Stomach (tissue), 9 donors: ENCODE results near the gene COL6A3. TPM values are rescaled to one million over a fixed set of nuclear protein-coding genes. Genes with fewer than 3 reads are reported as not detected.
"Not testable (repeated sequence)": the region's sequence is repeated elsewhere in the genome, so short reads cannot be mapped to it uniquely, and the experiment has no call there.

Experiments
- DNase-seq, 2 donors: peaks; one replicate each; pipeline versions ENCODE4 v3.0.0 to v3.0.0-alpha.2; 2013 to 2019
- H3K27ac ChIP-seq, 5 donors: fragments of 200-600 bp in 4 of 5; sonication (generic) in 4 of 5; one replicate each; pipeline ENCODE4 v1.5.1; 2013 to 2019; ENCODE audit warnings: mild to moderate bottlenecking in 1 of 5, moderate library complexity in 1 of 5
- H3K27me3 ChIP-seq, 3 donors: fragments of 200-600 bp; sonication (generic); one replicate each; pipeline ENCODE4 v1.5.1; 2017 to 2019; ENCODE audit warnings: mixed run types in 1 of 3
- H3K36me3 ChIP-seq, 4 donors: fragments of 200-600 bp; sonication (generic); 1 replicate in 3 of 4; 2 replicates in 1 of 4; pipeline ENCODE4 v1.5.1; 2016 to 2019
- H3K4me1 ChIP-seq, 4 donors: fragments of 200-600 bp; sonication (generic); one replicate each; pipeline ENCODE4 v1.5.1; 2016 to 2019
- H3K4me3 ChIP-seq, 4 donors: fragments of 200-600 bp; sonication (generic) in 3 of 4; one replicate each; pipeline ENCODE4 v1.5.1; 2016 to 2019; ENCODE audit warnings: mild to moderate bottlenecking in 1 of 4
- H3K9me3 ChIP-seq, 4 donors: fragments of 200-600 bp; sonication (generic); one replicate each; pipeline ENCODE4 v1.5.1; 2016 to 2019
- CTCF ChIP-seq, 7 experiments: fragments of 450-650 bp in 4 of 7; fragments of 200-600 bp in 3 of 7; sonication (generic) in 3 of 7; IDR thresholded peaks; one replicate each; pipeline ENCODE4 v1.5.1; 2016 to 2019; ENCODE audit warnings: antibody characterized with exemption in 7 of 7, control low read depth in 2 of 7, mild to moderate bottlenecking in 1 of 7
- EP300 ChIP-seq: sonication (generic); formaldehyde crosslinking; IDR thresholded peaks from one replicate; pipeline ENCODE4 v1.6.1; 2017; ENCODE audit warnings: antibody characterized with exemption
- POLR2A ChIP-seq, 4 donors: fragments of 450-650 bp; IDR thresholded peaks; one replicate each; pipeline ENCODE4 v1.6.1; 2016; ENCODE audit warnings: antibody characterized with exemption in 4 of 4, control low read depth in 2 of 4, mild to moderate bottlenecking in 1 of 4, moderate library complexity in 1 of 4
- POLR2AphosphoS5 ChIP-seq, 3 donors: sonication (generic); formaldehyde crosslinking; IDR thresholded peaks; one replicate each; pipeline ENCODE4 v1.6.1; 2016; ENCODE audit warnings: antibody characterized with exemption in 3 of 3
- WGBS, 5 donors: extraction: QIAGEN DNeasy Blood & Tissue Kit in 3 of 5; methylation state at CpG; one replicate each; pipeline versions ENCODE4 v1.1.5 to v1.1.7; 2013 to 2018; 5-methylcytosine and 5-hydroxymethylcytosine counted together
- intact Hi-C: fragments of 100-400 bp; cut with DNase I; formaldehyde crosslinking; loops from one replicate; pipeline ENCODE4 v1.15.1; 2023; ENCODE audit warnings: low total_unique reads
- polyA plus RNA-seq, 3 donors: library from polyadenylated mRNA; stranded (reverse); fragments of 200-250 nt; gene quantifications; one replicate each; pipeline ENCODE4 v1.2.3, GENCODE V29; 2013
- total RNA-seq, 5 donors: library from RNA; depleted of rRNA; stranded (reverse); fragments of >200 nt; gene quantifications; one replicate each; pipeline versions ENCODE4 v1.1.0 to v1.2.3, GENCODE V29; 2014 to 2016
- donor health status: healthy with polysubstance abuse.
- donor health status: Bipolar disorder and iron deficiency.
- donor health status: healthy.

Gene COL6A3
- total and polyA plus RNA-seq, 8 donors = 9.3 to 411 (median 105) TPM

DNA sequence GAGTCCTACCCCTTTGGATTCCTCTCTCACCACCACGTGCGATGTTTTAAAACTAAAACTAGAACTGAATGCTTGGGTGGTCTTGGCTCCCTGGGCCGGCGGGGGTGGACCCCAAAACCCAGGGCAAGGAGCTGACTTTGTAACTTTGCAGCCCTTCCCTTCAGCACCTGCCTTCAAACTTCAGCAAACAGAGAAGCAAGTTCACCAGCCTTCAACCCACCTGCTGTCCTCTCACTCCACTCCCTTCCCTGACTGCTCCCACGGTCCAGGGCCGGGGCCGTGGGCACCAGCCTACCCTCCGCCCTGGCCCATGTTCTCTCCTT, 54.5 kb downstream of the COL6A3 start:
- intact Hi-C loops = no loop called here
- H3K4me3 ChIP-seq = no peak overlapping the region
- DNase-seq = no peak
- H3K36me3 ChIP-seq = peaks cover 5 to 78% (median 58%) of the 10 kb centered on the region in 4 donors
- WGBS, 5 donors = 70 to 78% (median 72%) methylated on average over 8 of the region's 8 CpGs
- H3K27ac ChIP-seq = peak overlapping the region in 3 of 5 donors; percentile 35 to 66 (median 53)
- H3K27me3 ChIP-seq = peaks cover 0 to 17% (median 0%) of the 10 kb centered on the region in 3 donors
- no peak for TF ChIP-seq CTCF (IDR thresholded peaks at IDR 0.05)
- no peak for TF ChIP-seq POLR2A (IDR thresholded peaks at IDR 0.05)
- no peak for TF ChIP-seq EP300
- no peak for TF ChIP-seq POLR2AphosphoS5 (IDR thresholded peaks at IDR 0.05)
- peaks cover 0 to 52% (median 18%) of the 10 kb centered on the region in 4 donors for H3K4me1 ChIP-seq
- no peaks in the 10 kb centered on the region for H3K9me3 ChIP-seq

DNA sequence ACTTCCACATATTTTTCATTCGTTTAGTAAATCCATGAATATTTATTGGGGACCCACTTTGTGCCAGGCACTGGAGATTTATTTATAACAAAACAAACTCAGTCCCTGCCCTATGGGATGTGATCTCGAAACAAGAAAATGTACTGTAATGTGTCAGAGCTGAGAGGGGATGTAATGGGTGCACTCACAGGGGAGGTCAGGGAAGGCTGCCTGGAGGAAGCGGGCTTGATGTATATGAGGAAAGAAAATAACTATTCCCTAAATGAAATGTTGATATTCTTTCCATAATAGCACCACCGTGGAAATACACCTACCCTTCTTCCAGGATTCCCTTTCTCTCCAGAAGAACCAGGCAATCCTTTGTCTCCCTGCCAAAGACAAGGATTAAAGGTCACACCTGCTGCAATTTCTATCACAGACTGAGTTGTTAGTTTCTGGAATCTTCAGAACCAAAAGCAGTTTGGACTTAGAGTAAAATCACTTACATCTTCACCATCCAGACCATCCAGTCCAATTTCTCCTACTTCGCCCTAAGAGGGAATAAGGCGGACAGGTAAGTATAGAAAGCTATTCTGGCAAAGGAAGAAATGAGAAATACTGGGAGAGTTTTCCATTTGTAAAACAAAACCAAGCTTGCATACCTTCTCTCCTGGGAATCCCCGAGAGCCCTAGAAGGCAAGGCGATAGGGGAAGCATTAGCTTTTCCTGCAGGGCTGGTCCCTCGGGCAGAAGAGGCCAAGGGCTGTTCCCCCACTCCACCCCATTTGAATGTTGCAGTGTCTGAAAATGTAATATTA, 55.0 kb downstream of the COL6A3 start:
- intact Hi-C loops = no loop called here
- Histone ChIP-seq H3K4me1 (peaks cover 0 to 53% (median 18%) of the 10 kb centered on the region in 4 donors), H3K36me3 (peaks cover 5 to 73% (median 56%) of the 10 kb centered on the region in 4 donors), H3K9me3 (no peaks in the 10 kb centered on the region), H3K27me3 (peaks cover 0 to 19% (median 0%) of the 10 kb centered on the region in 3 donors), H3K27ac (peak overlapping the region in 3 of 5 donors; percentile 2 to 66 (median 53)), H3K4me3 (no peak overlapping the region)
- TF ChIP-seq CTCF (IDR thresholded peaks at IDR 0.05) = no peak
- TF ChIP-seq POLR2A (IDR thresholded peaks at IDR 0.05) = no peak
- no peak for TF ChIP-seq EP300
- no peak for TF ChIP-seq POLR2AphosphoS5 (IDR thresholded peaks at IDR 0.05)
- no peak for DNase-seq
- WGBS, 5 donors = 64 to 71% (median 68%) methylated on average over 9 of the region's 9 CpGs

DNA sequence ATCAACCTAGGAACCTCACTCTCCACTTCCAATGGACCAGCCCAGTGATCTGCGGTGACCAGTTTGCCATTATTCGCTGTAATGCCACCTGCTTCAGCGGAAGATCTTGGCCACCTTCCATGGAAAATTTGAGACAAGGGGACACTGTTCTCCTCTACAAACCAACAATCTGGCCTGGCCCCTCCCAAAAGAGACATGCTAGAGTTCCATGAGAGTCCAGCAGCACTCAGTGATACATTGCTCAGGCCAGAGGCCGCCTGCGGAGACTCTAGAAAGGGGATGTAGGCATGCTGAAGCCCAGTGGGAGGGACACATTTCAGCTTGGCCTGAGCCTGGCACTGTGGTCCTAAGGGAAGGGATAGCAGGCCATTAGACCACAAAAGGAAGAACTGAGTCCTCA, 58.3 kb downstream of the COL6A3 start:
- TF ChIP-seq EP300 (no peak), POLR2AphosphoS5 (IDR thresholded peaks at IDR 0.05) (no peak), POLR2A (IDR thresholded peaks at IDR 0.05) (no peak)
- intact Hi-C loops = no loop called here
- Histone ChIP-seq H3K36me3 (peaks cover 0 to 48% (median 40%) of the 10 kb centered on the region in 4 donors), H3K4me1 (peaks cover 0 to 48% (median 19%) of the 10 kb centered on the region in 4 donors), H3K4me3 (no peak overlapping the region), H3K27me3 (peaks cover 0 to 43% (median 4%) of the 10 kb centered on the region in 3 donors), H3K9me3 (no peaks in the 10 kb centered on the region), H3K27ac (peak overlapping the region in 1 of 5 donors; percentile 64)
- DNase-seq = no peak
- 80 to 98% (median 96%) methylated on average over 5 of the region's 5 CpGs for WGBS, 5 donors

GRCh38 chr2:237354892-237355291, 59.1 kb downstream of the COL6A3 start:
- Histone ChIP-seq H3K27me3 (peaks cover 0 to 43% (median 4%) of the 10 kb centered on the region in 3 donors), H3K4me3 (no peak overlapping the region), H3K9me3 (no peaks in the 10 kb centered on the region), H3K4me1 (peaks cover 0 to 43% (median 17%) of the 10 kb centered on the region in 4 donors), H3K36me3 (peaks cover 5 to 44% (median 39%) of the 10 kb centered on the region in 4 donors), H3K27ac (peak overlapping the region in 2 of 5 donors; percentile 48 to 64)
- no peak for DNase-seq
- intact Hi-C loops = no loop called here
- TF ChIP-seq EP300 (no peak), POLR2A (IDR thresholded peaks at IDR 0.05) (no peak), CTCF (IDR thresholded peaks at IDR 0.05) (no peak), POLR2AphosphoS5 (IDR thresholded peaks at IDR 0.05) (no peak)
- WGBS, 5 donors = 62 to 75% (median 70%) methylated on average over 8 of the region's 8 CpGs

GRCh38 chr2:237354172-237354571, 59.8 kb downstream of the COL6A3 start:
- DNase-seq, H3K9me3 ChIP-seq, H3K4me3 ChIP-seq, intact Hi-C loops: not testable (repeated sequence)
- WGBS, 5 donors = 73 to 86% (median 83%) methylated on average over 6 of the region's 6 CpGs
- peaks cover 0 to 36% (median 14%) of the 10 kb centered on the region in 4 donors for H3K4me1 ChIP-seq
- peak overlapping the region in 2 of 5 donors; percentile 48 to 64 for H3K27ac ChIP-seq
- H3K36me3 ChIP-seq = peaks cover 5 to 37% (median 34%) of the 10 kb centered on the region in 4 donors
- peaks cover 0 to 43% (median 4%) of the 10 kb centered on the region in 3 donors for H3K27me3 ChIP-seq
